Nephron progenitor cell (in vitro differentiated cells): ENCODE data around the gene DOCK6.
A peak's percentile ranks its signal among the peaks of the same experiment; 100 is the strongest.

Source experiments
- DNase-seq: peaks from one replicate; pipeline ENCODE4 v3.0.0; 2021
- H3K27ac Mint-ChIP-seq: 2 replicates; pipeline ENCODE4 v1.8.0; 2021; ENCODE audit warnings: mild to moderate bottlenecking, moderate library complexity, mixed read lengths
- H3K27me3 Mint-ChIP-seq: 2 replicates; pipeline ENCODE4 v1.8.0; 2021; ENCODE audit warnings: mild to moderate bottlenecking, low read depth, mixed read lengths; ENCODE audit not compliant: poor library complexity
- H3K36me3 Mint-ChIP-seq: 2 replicates; pipeline ENCODE4 v1.8.0; 2021; ENCODE audit warnings: low read depth, mixed read lengths
- H3K4me1 Mint-ChIP-seq: 2 replicates; pipeline ENCODE4 v1.8.0; 2021; ENCODE audit warnings: mixed read lengths
- H3K4me3 Mint-ChIP-seq: 2 replicates; pipeline ENCODE4 v1.8.0; 2021; ENCODE audit warnings: mild to moderate bottlenecking, moderate library complexity, mixed read lengths
- H3K9me3 Mint-ChIP-seq: 2 replicates; pipeline ENCODE4 v1.8.0; 2021; ENCODE audit warnings: mild to moderate bottlenecking, moderate library complexity, mixed read lengths
- CTCF ChIP-seq: fragments of 200-600 bp; sonication (generic); IDR thresholded peaks from 2 replicates; pipeline ENCODE4 v1.5.0; 2021; ENCODE audit warnings: antibody characterized with exemption

DOCK6 gene

GRCh38 chr19:11243798-11244169 is 18.5 kb downstream of the DOCK6 start:
- H3K27ac Mint-ChIP-seq = no peak overlapping the region

GRCh38 chr19:11242864-11243797 is 19.2 kb downstream of the DOCK6 start:
- TF ChIP-seq CTCF = peak; percentile 86
- Mint-ChIP-seq H3K4me3 (peak overlapping the region; percentile 50), H3K4me1 (peaks cover 17% of the 10 kb centered on the region), H3K27me3 (peaks cover 3% of the 10 kb centered on the region), H3K27ac (no peak overlapping the region), H3K36me3 (peaks cover 42% of the 10 kb centered on the region), H3K9me3 (no peaks in the 10 kb centered on the region)
- DNase-seq = peak; percentile 100

More at GRCh38 chr19:11243798-11244169, 18.5 kb downstream of the DOCK6 start:
- TF ChIP-seq CTCF = no peak
- Mint-ChIP-seq H3K4me1 (peaks cover 17% of the 10 kb centered on the region), H3K27me3 (peaks cover 5% of the 10 kb centered on the region), H3K9me3 (no peaks in the 10 kb centered on the region), H3K4me3 (peak overlapping the region; percentile 50), H3K36me3 (peaks cover 39% of the 10 kb centered on the region)
- no peak for DNase-seq

- no peak for DNase-seq
- no peak for TF ChIP-seq CTCF
- H3K4me1 Mint-ChIP-seq = peaks cover 17% of the 10 kb centered on the region
- H3K27ac Mint-ChIP-seq = peak overlapping the region; percentile 59
- H3K4me3 Mint-ChIP-seq = no peak overlapping the region
- peaks cover 38% of the 10 kb centered on the region for H3K36me3 Mint-ChIP-seq
- no peaks in the 10 kb centered on the region for H3K9me3 Mint-ChIP-seq
- H3K27me3 Mint-ChIP-seq = peaks cover 2% of the 10 kb centered on the region
Observed at GRCh38 chr19:11242025-11242424, 20.3 kb downstream of the DOCK6 start.

- no peak for DNase-seq
- TF ChIP-seq CTCF = no peak
- Mint-ChIP-seq H3K36me3 (peaks cover 31% of the 10 kb centered on the region), H3K27ac (no peak overlapping the region), H3K27me3 (peaks cover 2% of the 10 kb centered on the region), H3K9me3 (no peaks in the 10 kb centered on the region), H3K4me3 (no peak overlapping the region), H3K4me1 (peaks cover 17% of the 10 kb centered on the region)
Observed at GRCh38 chr19:11240008-11240444, 22.3 kb downstream of the DOCK6 start.

- H3K4me3 Mint-ChIP-seq = no peak within 1 kb of the TSS
- H3K27ac Mint-ChIP-seq = no peak within 1 kb of the TSS
- no peak for TF ChIP-seq CTCF
- peaks cover 17% of the 10 kb centered on the region for H3K4me1 Mint-ChIP-seq
- peaks cover 31% of the 10 kb centered on the region for H3K36me3 Mint-ChIP-seq
- no peak for DNase-seq
- H3K9me3 Mint-ChIP-seq = no peaks in the 10 kb centered on the region
- peaks cover 2% of the 10 kb centered on the region for H3K27me3 Mint-ChIP-seq
Observed at GRCh38 chr19:11239377-11240000, 22.8 kb downstream of the DOCK6 start, which contains the start of gene ANGPTL8. Gene ANGPTL8 (plus strand): TSS chr19:11239619. CDS start chr19:11239638, 19 bp downstream.
